ENCODE results near the gene NBPF15. TPM values are rescaled to one million over a fixed set of nuclear protein-coding genes. Genes with fewer than 3 reads are reported as not detected.
"Not testable (repeated sequence)": the region's sequence is repeated elsewhere in the genome, so short reads cannot be mapped to it uniquely, and the experiment has no call there.

Gene NBPF15, protein sequence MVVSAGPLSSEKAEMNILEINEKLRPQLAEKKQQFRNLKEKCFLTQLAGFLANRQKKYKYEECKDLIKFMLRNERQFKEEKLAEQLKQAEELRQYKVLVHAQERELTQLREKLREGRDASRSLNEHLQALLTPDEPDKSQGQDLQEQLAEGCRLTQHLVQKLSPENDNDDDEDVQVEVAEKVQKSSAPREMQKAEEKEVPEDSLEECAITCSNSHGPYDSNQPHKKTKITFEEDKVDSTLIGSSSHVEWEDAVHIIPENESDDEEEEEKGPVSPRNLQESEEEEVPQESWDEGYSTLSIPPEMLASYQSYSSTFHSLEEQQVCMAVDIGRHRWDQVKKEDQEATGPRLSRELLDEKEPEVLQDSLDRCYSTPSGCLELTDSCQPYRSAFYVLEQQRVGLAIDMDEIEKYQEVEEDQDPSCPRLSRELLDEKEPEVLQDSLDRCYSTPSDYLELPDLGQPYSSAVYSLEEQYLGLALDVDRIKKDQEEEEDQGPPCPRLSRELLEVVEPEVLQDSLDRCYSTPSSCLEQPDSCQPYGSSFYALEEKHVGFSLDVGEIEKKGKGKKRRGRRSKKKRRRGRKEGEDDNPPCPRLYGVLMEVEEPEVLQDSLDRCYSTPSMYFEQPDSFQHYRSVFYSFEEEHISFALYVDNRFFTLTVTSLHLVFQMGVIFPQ
- polyA plus RNA-seq, result 10 to 100 TPM in 1 of 2 donors, 1 to 10 TPM in 1; 7.3 to 16.2 TPM

- H3K9me3 ChIP-seq (ENCODE audit: control insufficient read depth in 2 of 2, insufficient read depth in 1 of 2, low read depth in 1 of 2, low read length in 1 of 2); H3K27me3 ChIP-seq (ENCODE audit: control insufficient read depth in 1 of 2, insufficient read depth in 2 of 2, low read length in 2 of 2); H3K36me3 ChIP-seq (ENCODE audit: control insufficient read depth in 2 of 2, insufficient read depth in 2 of 2, low read length in 1 of 2); H3K4me1 ChIP-seq (ENCODE audit: control insufficient read depth in 2 of 2, insufficient read depth in 2 of 2, low read length in 1 of 2): not testable (repeated sequence)
- whole genome bisulfite sequencing, 2 donors, result 0% methylated on average over 39 to 67 of the region's 71 CpGs
- H3K4me3 ChIP-seq (ENCODE audit: low read depth in 1 of 2, low read length in 2 of 2), result peak within 1 kb of the TSS; percentile 60 to 79
- peak within 1 kb of the TSS in 1 of 2 donors; percentile 71 for H3K27ac ChIP-seq (ENCODE audit: low read depth in 2 of 2, low read length in 1 of 2)
Observed at GRCh38 chr1:144461136-144461759, at the start of gene NBPF15. Gene NBPF15 (minus strand): TSS chr1:144461669. CDS start chr1:144440003, 21,666 bp downstream.

- H3K27me3 ChIP-seq (ENCODE audit: control insufficient read depth in 1 of 2, insufficient read depth in 2 of 2, low read length in 2 of 2); H3K36me3 ChIP-seq (ENCODE audit: control insufficient read depth in 2 of 2, insufficient read depth in 2 of 2, low read length in 1 of 2): not testable (repeated sequence)
- WGBS, 2 donors, result 75 to 97% methylated on average over 1 of the region's 1 CpG
Observed at GRCh38 chr1:144496429-144496828, 35.0 kb upstream of the NBPF15 start.

GRCh38 chr1:144494130-144494529 is 32.7 kb upstream of the NBPF15 start:
- WGBS, 2 donors, result 59 to 70% methylated on average over 4 of the region's 4 CpGs

More at GRCh38 chr1:144496429-144496828, 35.0 kb upstream of the NBPF15 start:
- H3K9me3 ChIP-seq (ENCODE audit: control insufficient read depth in 2 of 2, insufficient read depth in 1 of 2, low read depth in 1 of 2, low read length in 1 of 2); H3K27ac ChIP-seq (ENCODE audit: low read depth in 2 of 2, low read length in 1 of 2); H3K4me1 ChIP-seq (ENCODE audit: control insufficient read depth in 2 of 2, insufficient read depth in 2 of 2, low read length in 1 of 2); H3K4me3 ChIP-seq (ENCODE audit: low read depth in 1 of 2, low read length in 2 of 2): not testable (repeated sequence)

DNA sequence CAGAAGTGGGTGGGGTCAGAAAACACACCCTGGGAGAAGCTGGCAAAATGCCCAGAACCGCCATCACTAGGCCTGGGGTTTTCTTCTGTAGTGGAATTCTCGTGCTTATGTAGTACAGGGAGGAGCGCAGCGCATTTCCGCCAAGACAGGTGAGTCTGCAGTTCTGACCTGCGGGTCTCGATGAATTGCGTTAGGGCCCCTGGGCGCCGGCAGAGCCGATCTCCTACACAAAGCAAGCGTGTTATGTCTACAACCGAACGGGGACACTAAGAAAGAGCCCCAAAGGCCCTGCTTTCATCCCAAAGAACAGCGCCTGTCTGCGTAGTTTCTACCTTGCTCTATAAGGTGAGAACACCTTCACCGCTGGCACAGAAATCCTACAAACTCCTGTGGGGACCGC is 28.9 kb upstream of the NBPF15 start:
- H3K27me3 ChIP-seq (ENCODE audit: control insufficient read depth in 1 of 2, insufficient read depth in 2 of 2, low read length in 2 of 2); H3K27ac ChIP-seq (ENCODE audit: low read depth in 2 of 2, low read length in 1 of 2); H3K36me3 ChIP-seq (ENCODE audit: control insufficient read depth in 2 of 2, insufficient read depth in 2 of 2, low read length in 1 of 2); H3K9me3 ChIP-seq (ENCODE audit: control insufficient read depth in 2 of 2, insufficient read depth in 1 of 2, low read depth in 1 of 2, low read length in 1 of 2); H3K4me3 ChIP-seq (ENCODE audit: low read depth in 1 of 2, low read length in 2 of 2); H3K4me1 ChIP-seq (ENCODE audit: control insufficient read depth in 2 of 2, insufficient read depth in 2 of 2, low read length in 1 of 2): not testable (repeated sequence)
- 18 to 22% methylated on average over 13 to 17 of the region's 18 CpGs for WGBS, 2 donors

More at GRCh38 chr1:144494130-144494529, 32.7 kb upstream of the NBPF15 start:
- not testable (repeated sequence) for H3K27me3 ChIP-seq (ENCODE audit: control insufficient read depth in 1 of 2, insufficient read depth in 2 of 2, low read length in 2 of 2); H3K36me3 ChIP-seq (ENCODE audit: control insufficient read depth in 2 of 2, insufficient read depth in 2 of 2, low read length in 1 of 2); H3K9me3 ChIP-seq (ENCODE audit: control insufficient read depth in 2 of 2, insufficient read depth in 1 of 2, low read depth in 1 of 2, low read length in 1 of 2); H3K4me3 ChIP-seq (ENCODE audit: low read depth in 1 of 2, low read length in 2 of 2); H3K4me1 ChIP-seq (ENCODE audit: control insufficient read depth in 2 of 2, insufficient read depth in 2 of 2, low read length in 1 of 2); H3K27ac ChIP-seq (ENCODE audit: low read depth in 2 of 2, low read length in 1 of 2)

- not testable (repeated sequence) for H3K27ac ChIP-seq (ENCODE audit: low read depth in 2 of 2, low read length in 1 of 2); H3K4me1 ChIP-seq (ENCODE audit: control insufficient read depth in 2 of 2, insufficient read depth in 2 of 2, low read length in 1 of 2); H3K27me3 ChIP-seq (ENCODE audit: control insufficient read depth in 1 of 2, insufficient read depth in 2 of 2, low read length in 2 of 2); H3K4me3 ChIP-seq (ENCODE audit: low read depth in 1 of 2, low read length in 2 of 2); H3K9me3 ChIP-seq (ENCODE audit: control insufficient read depth in 2 of 2, insufficient read depth in 1 of 2, low read depth in 1 of 2, low read length in 1 of 2); H3K36me3 ChIP-seq (ENCODE audit: control insufficient read depth in 2 of 2, insufficient read depth in 2 of 2, low read length in 1 of 2)
- 38 to 43% methylated on average over 1 of the region's 2 CpGs for WGBS, 2 donors
Observed at GRCh38 chr1:144487002-144487401, 25.5 kb upstream of the NBPF15 start.

GRCh38 chr1:144485048-144485993 is 23.9 kb upstream of the NBPF15 start:
- 14 to 16% methylated on average over 4 to 6 of the region's 15 CpGs for WGBS, 2 donors
- not testable (repeated sequence) for H3K27ac ChIP-seq (ENCODE audit: low read depth in 2 of 2, low read length in 1 of 2); H3K4me3 ChIP-seq (ENCODE audit: low read depth in 1 of 2, low read length in 2 of 2); H3K4me1 ChIP-seq (ENCODE audit: control insufficient read depth in 2 of 2, insufficient read depth in 2 of 2, low read length in 1 of 2); H3K36me3 ChIP-seq (ENCODE audit: control insufficient read depth in 2 of 2, insufficient read depth in 2 of 2, low read length in 1 of 2); H3K9me3 ChIP-seq (ENCODE audit: control insufficient read depth in 2 of 2, insufficient read depth in 1 of 2, low read depth in 1 of 2, low read length in 1 of 2); H3K27me3 ChIP-seq (ENCODE audit: control insufficient read depth in 1 of 2, insufficient read depth in 2 of 2, low read length in 2 of 2)

DNA sequence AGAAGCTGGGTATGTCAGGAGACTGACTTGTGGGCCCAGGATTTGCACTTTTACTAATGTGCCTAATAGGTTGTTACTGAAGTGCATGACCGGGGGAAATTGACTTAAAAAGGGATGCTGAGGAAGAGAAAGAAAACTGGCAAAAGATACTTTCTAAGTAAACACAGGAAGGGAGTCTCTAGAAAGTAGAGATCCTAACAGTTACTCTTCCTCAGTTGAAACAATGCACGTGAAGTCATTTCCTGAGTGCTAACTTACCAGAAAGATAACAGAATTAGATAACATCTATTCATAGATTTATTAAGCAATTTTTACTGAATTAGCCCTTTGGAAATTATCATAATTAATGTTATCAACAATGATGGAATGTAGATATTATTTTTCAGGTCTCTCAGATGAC is 12.4 kb upstream of the NBPF15 start:
- not testable (repeated sequence) for H3K4me3 ChIP-seq (ENCODE audit: low read depth in 1 of 2, low read length in 2 of 2); H3K4me1 ChIP-seq (ENCODE audit: control insufficient read depth in 2 of 2, insufficient read depth in 2 of 2, low read length in 1 of 2); H3K36me3 ChIP-seq (ENCODE audit: control insufficient read depth in 2 of 2, insufficient read depth in 2 of 2, low read length in 1 of 2); H3K27me3 ChIP-seq (ENCODE audit: control insufficient read depth in 1 of 2, insufficient read depth in 2 of 2, low read length in 2 of 2); H3K27ac ChIP-seq (ENCODE audit: low read depth in 2 of 2, low read length in 1 of 2); H3K9me3 ChIP-seq (ENCODE audit: control insufficient read depth in 2 of 2, insufficient read depth in 1 of 2, low read depth in 1 of 2, low read length in 1 of 2)
- no CpG with 5 or more reads among the region's 2 CpGs for WGBS, 2 donors

DNA sequence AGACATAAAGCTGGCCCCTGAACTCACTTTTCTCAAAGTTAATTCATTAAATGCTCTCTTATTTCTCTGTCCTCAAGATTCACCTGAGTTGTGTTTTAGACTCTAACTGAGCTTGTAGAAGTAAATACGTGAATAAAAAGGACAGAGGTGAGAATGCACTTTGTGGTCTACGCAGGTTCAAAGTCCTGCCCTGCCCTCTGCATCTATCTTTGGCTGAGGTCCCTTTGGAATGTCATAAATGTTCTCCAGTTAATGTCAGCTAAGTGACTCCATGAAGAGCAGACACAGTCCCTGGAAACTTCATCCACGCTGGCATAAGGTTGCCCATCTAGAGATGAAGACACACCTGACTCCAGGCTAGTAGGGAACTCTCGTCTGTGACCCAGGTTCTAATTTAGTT is 10.0 kb upstream of the NBPF15 start:
- H3K27me3 ChIP-seq (ENCODE audit: control insufficient read depth in 1 of 2, insufficient read depth in 2 of 2, low read length in 2 of 2); H3K4me1 ChIP-seq (ENCODE audit: control insufficient read depth in 2 of 2, insufficient read depth in 2 of 2, low read length in 1 of 2); H3K36me3 ChIP-seq (ENCODE audit: control insufficient read depth in 2 of 2, insufficient read depth in 2 of 2, low read length in 1 of 2); H3K4me3 ChIP-seq (ENCODE audit: low read depth in 1 of 2, low read length in 2 of 2); H3K9me3 ChIP-seq (ENCODE audit: control insufficient read depth in 2 of 2, insufficient read depth in 1 of 2, low read depth in 1 of 2, low read length in 1 of 2); H3K27ac ChIP-seq (ENCODE audit: low read depth in 2 of 2, low read length in 1 of 2): not testable (repeated sequence)
- 80 to 90% methylated on average over 3 of the region's 4 CpGs for WGBS, 2 donors

DNA sequence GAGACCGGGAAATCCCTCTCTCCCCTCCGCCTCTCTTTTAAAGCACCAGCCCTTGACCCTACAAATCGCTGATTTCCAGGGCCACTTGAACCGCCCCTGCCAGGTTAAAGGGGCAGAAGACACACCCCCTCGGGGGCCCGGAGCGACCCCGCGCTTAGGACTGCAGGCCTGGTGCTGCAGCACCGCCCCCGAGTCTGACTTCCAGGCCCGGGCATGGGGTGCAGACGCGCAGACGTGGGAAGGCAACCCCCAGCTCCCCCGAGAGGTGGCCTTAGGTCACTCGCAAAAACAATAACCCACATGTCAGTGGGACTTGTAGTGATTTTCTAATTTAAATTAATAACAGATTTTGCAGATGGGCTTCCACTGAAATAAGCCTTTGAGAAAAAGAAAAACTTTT is 309 bp upstream of the NBPF15 start:
- not testable (repeated sequence) for H3K27me3 ChIP-seq (ENCODE audit: control insufficient read depth in 1 of 2, insufficient read depth in 2 of 2, low read length in 2 of 2); H3K27ac ChIP-seq (ENCODE audit: low read depth in 2 of 2, low read length in 1 of 2); H3K36me3 ChIP-seq (ENCODE audit: control insufficient read depth in 2 of 2, insufficient read depth in 2 of 2, low read length in 1 of 2); H3K4me3 ChIP-seq (ENCODE audit: low read depth in 1 of 2, low read length in 2 of 2); H3K4me1 ChIP-seq (ENCODE audit: control insufficient read depth in 2 of 2, insufficient read depth in 2 of 2, low read length in 1 of 2); H3K9me3 ChIP-seq (ENCODE audit: control insufficient read depth in 2 of 2, insufficient read depth in 1 of 2, low read depth in 1 of 2, low read length in 1 of 2)
- whole genome bisulfite sequencing, 2 donors, result no CpG with 5 or more reads among the region's 17 CpGs

Measured in esophagus (tissue), 2 donors.